NB4 (cell line): ENCODE measurements around the gene RAE1.

Source experiments
- MYC ChIP-seq: IDR thresholded peaks from 2 replicates; pipeline ENCODE4 v1.6.1; 2011; ENCODE audit warnings: low read depth, low read length
- POLR2A ChIP-seq: IDR thresholded peaks from 2 replicates; pipeline ENCODE4 v1.6.1; 2011; ENCODE audit warnings: mild to moderate bottlenecking; ENCODE audit not compliant: insufficient read length; ENCODE audit errors: extremely low read depth
- TF ChIP-seq, protein P1 (sequence below): IDR thresholded peaks from one replicate; pipeline ENCODE4 v1.5.1; 2012; ENCODE audit warnings: low read depth, low read length
- TF ChIP-seq, protein P2 (sequence below): IDR thresholded peaks from 2 replicates; pipeline ENCODE4 v1.6.1; 2011; ENCODE audit warnings: low read depth, low read length

DNA sequence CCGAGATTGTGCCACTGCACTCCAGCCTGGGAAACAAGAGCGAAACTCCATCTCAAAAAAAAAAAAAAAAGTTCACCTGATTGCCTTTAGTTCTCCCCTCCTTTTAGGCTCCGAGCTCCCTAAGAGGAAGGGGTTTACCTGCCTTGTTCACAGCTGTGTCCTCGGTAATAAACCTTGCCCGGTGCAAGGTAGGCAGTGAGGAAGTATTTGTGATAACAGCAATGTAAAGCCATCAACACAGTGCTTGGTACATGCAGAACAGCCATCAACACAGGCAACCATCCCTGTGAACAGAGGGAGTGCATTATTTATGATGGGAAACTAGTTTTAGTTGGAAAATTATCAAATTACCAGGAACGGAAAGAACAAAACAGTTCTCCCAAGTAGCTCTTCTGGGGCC, 23.2 kb upstream of the RAE1 start:
- TF ChIP-seq, protein P1, sequence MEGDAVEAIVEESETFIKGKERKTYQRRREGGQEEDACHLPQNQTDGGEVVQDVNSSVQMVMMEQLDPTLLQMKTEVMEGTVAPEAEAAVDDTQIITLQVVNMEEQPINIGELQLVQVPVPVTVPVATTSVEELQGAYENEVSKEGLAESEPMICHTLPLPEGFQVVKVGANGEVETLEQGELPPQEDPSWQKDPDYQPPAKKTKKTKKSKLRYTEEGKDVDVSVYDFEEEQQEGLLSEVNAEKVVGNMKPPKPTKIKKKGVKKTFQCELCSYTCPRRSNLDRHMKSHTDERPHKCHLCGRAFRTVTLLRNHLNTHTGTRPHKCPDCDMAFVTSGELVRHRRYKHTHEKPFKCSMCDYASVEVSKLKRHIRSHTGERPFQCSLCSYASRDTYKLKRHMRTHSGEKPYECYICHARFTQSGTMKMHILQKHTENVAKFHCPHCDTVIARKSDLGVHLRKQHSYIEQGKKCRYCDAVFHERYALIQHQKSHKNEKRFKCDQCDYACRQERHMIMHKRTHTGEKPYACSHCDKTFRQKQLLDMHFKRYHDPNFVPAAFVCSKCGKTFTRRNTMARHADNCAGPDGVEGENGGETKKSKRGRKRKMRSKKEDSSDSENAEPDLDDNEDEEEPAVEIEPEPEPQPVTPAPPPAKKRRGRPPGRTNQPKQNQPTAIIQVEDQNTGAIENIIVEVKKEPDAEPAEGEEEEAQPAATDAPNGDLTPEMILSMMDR, result no peak
- TF ChIP-seq POLR2A (no peak), MYC (no peak)
- TF ChIP-seq, protein P2, sequence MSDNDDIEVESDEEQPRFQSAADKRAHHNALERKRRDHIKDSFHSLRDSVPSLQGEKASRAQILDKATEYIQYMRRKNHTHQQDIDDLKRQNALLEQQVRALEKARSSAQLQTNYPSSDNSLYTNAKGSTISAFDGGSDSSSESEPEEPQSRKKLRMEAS, result no peak
